ENCODE measurements around the gene FAM76A. TPM values are rescaled to one million over a fixed set of nuclear protein-coding genes. Genes with fewer than 3 reads are reported as not detected.
"Not testable (repeated sequence)": the region's sequence is repeated elsewhere in the genome, so short reads cannot be mapped to it uniquely, and the experiment has no call there.

Gene FAM76A
- total RNA-seq, 4 donors from 2014 or later: 12.5 to 24.2 (median 16.6) TPM

- peaks cover 7 to 75% of the 10 kb centered on the region in 2 donors for H3K36me3 ChIP-seq
- TF ChIP-seq EP300 (IDR thresholded peaks at IDR 0.05): no peak
- TF ChIP-seq CTCF (IDR thresholded peaks at IDR 0.05): no peak
- WGBS, 2 donors (ENCODE audit: low coverage in 1 of 2): 90 to 94% methylated on average over 3 to 5 of the region's 5 CpGs
Observed at GRCh38 chr1:27804791-27805190, 79.0 kb downstream of the FAM76A start.

GRCh38 chr1:27806758-27807157, 81.0 kb downstream of the FAM76A start:
- no peaks in the 10 kb centered on the region for H3K9me3 ChIP-seq
- TF ChIP-seq EP300 (IDR thresholded peaks at IDR 0.05) (no peak), POLR2AphosphoS5 (IDR thresholded peaks at IDR 0.05) (no peak), CTCF (IDR thresholded peaks at IDR 0.05) (no peak), POLR2A (IDR thresholded peaks at IDR 0.05) (no peak)
- WGBS, 2 donors (ENCODE audit: low coverage in 1 of 2): 79 to 88% methylated on average over 7 of the region's 7 CpGs
- H3K27ac ChIP-seq: no peak overlapping the region
- no peaks in the 10 kb centered on the region for H3K27me3 ChIP-seq
- no peaks in the 10 kb centered on the region for H3K4me1 ChIP-seq
- H3K36me3 ChIP-seq: peaks cover 4 to 69% of the 10 kb centered on the region in 2 donors
- no peak for ATAC-seq
- no peak overlapping the region for H3K4me3 ChIP-seq

More at GRCh38 chr1:27804791-27805190, 79.0 kb downstream of the FAM76A start:
- Histone ChIP-seq H3K4me3 (no peak overlapping the region), H3K27me3 (no peaks in the 10 kb centered on the region), H3K4me1 (no peaks in the 10 kb centered on the region), H3K9me3 (no peaks in the 10 kb centered on the region), H3K27ac (no peak overlapping the region)
- ATAC-seq: no peak

- no peak overlapping the region for H3K27ac ChIP-seq
- no peak overlapping the region for H3K4me3 ChIP-seq
- H3K27me3 ChIP-seq: no peaks in the 10 kb centered on the region
- peaks cover 0 to 69% of the 10 kb centered on the region in 2 donors for H3K36me3 ChIP-seq
- ATAC-seq: no peak
- 63 to 84% methylated on average over 2 of the region's 2 CpGs for WGBS, 2 donors (ENCODE audit: low coverage in 1 of 2)
- H3K4me1 ChIP-seq: no peaks in the 10 kb centered on the region
- H3K9me3 ChIP-seq: no peaks in the 10 kb centered on the region
- TF ChIP-seq EP300 (IDR thresholded peaks at IDR 0.05): no peak
- no peak for TF ChIP-seq POLR2AphosphoS5 (IDR thresholded peaks at IDR 0.05)
- TF ChIP-seq POLR2A (IDR thresholded peaks at IDR 0.05): no peak
- no peak for TF ChIP-seq CTCF (IDR thresholded peaks at IDR 0.05)
Observed at GRCh38 chr1:27807385-27807784, 81.6 kb downstream of the FAM76A start.

GRCh38 chr1:27808131-27808530, 82.4 kb downstream of the FAM76A start:
- H3K9me3 ChIP-seq, H3K27me3 ChIP-seq, H3K4me1 ChIP-seq, H3K4me3 ChIP-seq, ATAC-seq, H3K27ac ChIP-seq: not testable (repeated sequence)
- 100% methylated on average over 1 to 2 of the region's 3 CpGs for WGBS, 2 donors (ENCODE audit: low coverage in 1 of 2)
- peaks cover 0 to 69% of the 10 kb centered on the region in 2 donors for H3K36me3 ChIP-seq

GRCh38 chr1:27809883-27810282, 84.1 kb downstream of the FAM76A start:
- Histone ChIP-seq H3K36me3 (peaks cover 0 to 69% of the 10 kb centered on the region in 2 donors), H3K27me3 (no peaks in the 10 kb centered on the region), H3K4me1 (no peaks in the 10 kb centered on the region), H3K9me3 (no peaks in the 10 kb centered on the region), H3K27ac (no peak overlapping the region), H3K4me3 (no peak overlapping the region)
- no peak for ATAC-seq
- no peak for TF ChIP-seq POLR2A (IDR thresholded peaks at IDR 0.05)
- TF ChIP-seq EP300 (IDR thresholded peaks at IDR 0.05): no peak
- TF ChIP-seq POLR2AphosphoS5 (IDR thresholded peaks at IDR 0.05): no peak
- no peak for TF ChIP-seq CTCF (IDR thresholded peaks at IDR 0.05)
- WGBS, 2 donors (ENCODE audit: low coverage in 1 of 2): 92 to 100% methylated on average over 1 of the region's 1 CpG

Data from gastroesophageal sphincter (tissue), 4 donors.